GM19099 (cell line): Measurements from ENCODE around the gene TSR3.

ENCODE experiments used
- POLR2A ChIP-seq: IDR thresholded peaks from 3 replicates; pipeline ENCODE4 v1.6.1; 2011; ENCODE audit warnings: low read depth; ENCODE audit not compliant: insufficient read length; ENCODE audit errors: extremely low read depth

The TSR3 gene

GRCh38 chr16:1351582-1352362 is at the start of gene TSR3, which contains the start of gene GNPTG:
TSR3 (minus strand) TSS chr16:1351878; CDS start chr16:1351804, 74 bp downstream.
GNPTG (plus strand) TSS chr16:1351931; CDS start chr16:1351966, 35 bp downstream.
- peak; percentile 91 for TF ChIP-seq POLR2A

GRCh38 chr16:1401061-1401757 is 49.5 kb upstream of the TSR3 start:
- TF ChIP-seq POLR2A, result no peak

DNA sequence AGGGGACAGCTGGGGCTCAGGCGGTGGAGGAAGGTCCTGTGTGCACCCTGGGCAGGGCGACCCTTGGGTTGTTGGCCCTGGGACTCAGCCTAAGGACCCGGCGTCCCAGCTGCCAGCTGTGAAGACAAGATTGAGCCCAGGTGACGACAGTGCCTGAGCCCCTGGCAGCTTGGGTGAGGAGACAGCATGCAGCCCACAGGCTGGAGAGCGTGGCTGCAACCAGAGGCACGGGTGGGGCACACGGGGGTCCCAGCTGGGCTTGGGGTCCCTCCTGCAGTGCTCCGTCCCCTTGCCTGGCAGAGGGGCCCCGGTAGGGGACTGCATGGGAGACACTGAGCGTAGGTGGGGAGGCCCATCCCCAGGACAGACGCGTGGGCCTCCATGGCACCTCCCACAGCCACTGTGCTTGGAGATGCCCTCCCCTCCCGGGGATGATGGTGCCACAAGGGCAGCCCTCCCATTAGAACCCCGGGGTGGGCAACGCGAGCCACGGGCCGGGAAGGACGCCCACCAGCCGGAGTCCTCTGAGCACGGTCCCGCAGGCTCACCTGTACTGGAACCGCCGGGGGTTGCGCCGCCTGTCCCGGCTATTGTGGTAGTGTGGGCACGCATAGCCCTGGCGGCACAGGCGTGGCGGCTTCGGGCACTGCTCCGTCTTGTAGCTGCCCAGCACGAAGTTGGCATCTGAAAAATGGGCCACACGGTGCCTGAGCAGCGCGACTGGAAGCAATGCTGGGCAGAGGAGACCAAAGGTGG is 47.3 kb upstream of the TSR3 start:
- no peak for TF ChIP-seq POLR2A

GRCh38 chr16:1398351-1398750 is 46.7 kb upstream of the TSR3 start:
- no peak for TF ChIP-seq POLR2A

DNA sequence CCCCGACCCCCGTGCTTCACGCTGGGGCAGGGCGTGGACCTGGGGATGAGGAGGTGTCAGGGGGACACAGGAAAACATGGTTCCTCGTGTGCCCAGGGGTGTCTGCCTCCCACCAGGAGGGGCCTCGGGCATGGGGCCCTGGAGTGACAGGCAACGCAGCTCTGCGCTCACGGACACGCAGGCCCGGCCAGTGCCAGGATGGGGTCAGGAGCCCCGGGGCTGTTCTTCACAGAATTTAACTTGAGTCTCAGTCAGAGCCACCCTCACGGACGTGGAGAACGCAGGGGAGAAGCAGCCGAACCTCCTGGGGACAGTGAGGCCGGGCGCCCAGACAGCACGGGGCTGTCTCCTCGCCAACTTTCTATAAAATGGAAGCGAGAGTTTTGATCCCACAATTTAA is 46.1 kb upstream of the TSR3 start:
- no peak for TF ChIP-seq POLR2A

- no peak for TF ChIP-seq POLR2A
These were observed 43.9 kb upstream of the TSR3 start for GRCh38 chr16:1395444-1396031.

- TF ChIP-seq POLR2A, result no peak
These were observed 42.8 kb upstream of the TSR3 start for GRCh38 chr16:1394367-1394951.

- TF ChIP-seq POLR2A, result no peak
These were observed 42.0 kb upstream of the TSR3 start for GRCh38 chr16:1393613-1394176.

- TF ChIP-seq POLR2A, result no peak
These were observed 41.1 kb upstream of the TSR3 start for GRCh38 chr16:1392826-1393225.

DNA sequence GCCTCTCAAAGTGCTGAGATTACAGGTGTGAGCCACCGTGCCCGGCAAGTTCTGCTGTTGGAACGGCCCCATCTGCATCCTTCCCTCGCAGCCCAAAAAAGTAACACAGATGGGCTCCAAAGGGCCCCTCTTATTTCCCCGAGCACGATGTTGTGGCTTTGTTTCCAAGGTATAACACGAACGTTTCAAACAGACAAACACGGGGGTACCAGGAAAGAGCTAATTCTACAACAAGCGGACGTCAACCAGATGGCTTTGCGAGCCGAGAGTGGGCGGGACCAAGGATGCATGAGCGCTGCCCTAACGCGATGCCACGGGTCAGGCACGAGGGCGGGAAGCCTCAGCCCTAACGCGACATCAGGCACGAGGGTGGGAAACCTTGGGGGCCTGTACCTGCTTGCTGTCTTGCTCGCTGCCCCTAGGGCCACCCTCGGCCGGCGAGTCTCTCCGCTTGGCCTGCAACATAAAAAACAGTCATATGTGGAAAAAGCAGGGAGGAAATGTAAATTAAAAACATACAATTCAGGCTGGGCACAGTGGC is 38.6 kb upstream of the TSR3 start:
- TF ChIP-seq POLR2A, result no peak

- TF ChIP-seq POLR2A, result no peak
These were observed 38.1 kb upstream of the TSR3 start for GRCh38 chr16:1389762-1390161.

DNA sequence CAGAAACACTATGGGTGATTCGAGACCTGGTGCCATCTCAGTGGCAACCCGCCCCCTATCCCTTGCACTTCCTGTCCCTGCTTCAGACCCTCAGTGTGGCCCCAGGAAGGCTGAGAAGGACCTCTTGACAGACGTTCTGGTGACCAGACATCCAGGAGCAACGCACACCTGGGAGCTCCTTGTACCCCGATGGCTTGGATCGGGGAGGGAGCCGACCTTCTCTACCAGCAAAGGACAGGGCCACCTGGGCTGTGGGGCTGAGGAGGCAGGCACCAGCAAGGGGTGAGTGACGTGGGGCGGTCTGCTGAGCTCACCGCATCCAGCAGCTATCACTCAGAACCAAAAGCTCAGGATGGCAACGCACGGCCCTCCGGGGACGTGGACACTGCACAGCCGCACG is 35.7 kb upstream of the TSR3 start:
- TF ChIP-seq POLR2A, result no peak

- TF ChIP-seq POLR2A, result no peak
These were observed 33.6 kb upstream of the TSR3 start for GRCh38 chr16:1385232-1385631.

DNA sequence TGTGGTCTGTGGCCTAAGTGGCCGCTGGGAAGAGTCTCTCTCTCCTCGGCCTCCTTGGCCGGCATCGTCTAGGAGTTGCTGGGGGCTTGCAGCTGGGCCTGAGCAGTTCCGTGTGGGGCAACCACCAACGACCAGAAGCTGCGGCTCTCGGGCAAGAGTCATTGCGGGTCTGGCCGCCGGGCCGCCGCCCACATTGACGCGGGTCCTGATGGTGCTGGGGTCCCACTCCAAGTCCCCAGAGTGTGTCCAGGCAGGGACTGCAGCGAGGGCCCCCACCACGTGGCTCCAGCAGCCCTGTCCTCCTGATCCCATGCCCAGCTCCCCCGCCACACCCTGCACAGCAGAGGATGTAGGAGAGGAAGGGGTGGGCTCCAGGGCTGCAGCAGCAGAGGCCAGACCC is 31.9 kb upstream of the TSR3 start:
- TF ChIP-seq POLR2A, result no peak
